Stimulated activated CD8-positive, alpha-beta memory T cell treated with anti-CD3 and anti-CD28 coated beads, Interleukin-12 subunit alpha, Interleukin-12 subunit beta, amount 100 ng/mL, for 24 hours (primary cell): Measurements from ENCODE around the gene PACSIN2.
"Not testable (repeated sequence)": the region's sequence is repeated elsewhere in the genome, so short reads cannot be mapped to it uniquely, and the experiment has no call there.

Experiments
- DNase-seq: peaks from one replicate; pipeline ENCODE4 v3.0.0-alpha.2; 2020; ENCODE audit errors: extremely low read depth

PACSIN2 gene

GRCh38 chr22:42945736-42946135, 69.2 kb downstream of the PACSIN2 start:
- no peak for DNase-seq

- no peak for DNase-seq
Observed at GRCh38 chr22:42945027-42945426, 69.9 kb downstream of the PACSIN2 start.

- no peak for DNase-seq
Observed at GRCh38 chr22:42944409-42944808, 70.5 kb downstream of the PACSIN2 start.

GRCh38 chr22:42943981-42944380, 71.0 kb downstream of the PACSIN2 start:
- no peak for DNase-seq

- no peak for DNase-seq
Observed at GRCh38 chr22:42942351-42942750, 72.6 kb downstream of the PACSIN2 start.

- DNase-seq: no peak
Observed at GRCh38 chr22:42939941-42940653, 74.9 kb downstream of the PACSIN2 start.

GRCh38 chr22:42939451-42939881, 75.5 kb downstream of the PACSIN2 start:
- DNase-seq: no peak

- DNase-seq: no peak
Observed at GRCh38 chr22:42938976-42939375, 76.0 kb downstream of the PACSIN2 start.

GRCh38 chr22:42938449-42938848, 76.5 kb downstream of the PACSIN2 start:
- DNase-seq: no peak

- no peak for DNase-seq
Observed at GRCh38 chr22:42937164-42937843, 77.6 kb downstream of the PACSIN2 start.

- not testable (repeated sequence) for DNase-seq
Observed at GRCh38 chr22:42936680-42937079, 78.3 kb downstream of the PACSIN2 start.

- no peak for DNase-seq
Observed at GRCh38 chr22:42934338-42934737, 80.6 kb downstream of the PACSIN2 start.

- no peak for DNase-seq
Observed at GRCh38 chr22:42933485-42934091, 81.4 kb downstream of the PACSIN2 start.

- no peak for DNase-seq
Observed at GRCh38 chr22:42932857-42933484, 82.0 kb downstream of the PACSIN2 start.

GRCh38 chr22:42932197-42932519, 82.8 kb downstream of the PACSIN2 start:
- no peak for DNase-seq

GRCh38 chr22:42931421-42932196, 83.3 kb downstream of the PACSIN2 start:
- DNase-seq: no peak

GRCh38 chr22:42930810-42931420, 84.0 kb downstream of the PACSIN2 start:
- no peak for DNase-seq

- no peak for DNase-seq
Observed at GRCh38 chr22:42929838-42930155, 85.2 kb downstream of the PACSIN2 start.

GRCh38 chr22:42928969-42929837, 85.7 kb downstream of the PACSIN2 start:
- no peak for DNase-seq

GRCh38 chr22:42927966-42928365, 87.0 kb downstream of the PACSIN2 start:
- no peak for DNase-seq

GRCh38 chr22:42926768-42927167, 88.2 kb downstream of the PACSIN2 start:
- DNase-seq: no peak
